Neutrophil (primary cell): ENCODE results near the gene MDK.

Source experiments
- H3K27ac ChIP-seq: fragments of 200-600 bp; sonication (generic); 2 replicates; pipeline ENCODE4 v1.5.1; 2016; ENCODE audit warnings: mild to moderate bottlenecking, moderate library complexity
- H3K27me3 ChIP-seq: fragments of 200-600 bp; sonication (generic); 2 replicates; pipeline ENCODE4 v1.6.0; 2016; ENCODE audit warnings: mild to moderate bottlenecking
- H3K36me3 ChIP-seq: fragments of 200-600 bp; sonication (generic); 2 replicates; pipeline ENCODE4 v1.5.1; 2017
- H3K4me1 ChIP-seq, 2 experiments: fragments of 200-600 bp in 1 of 2; sonication (generic) in 1 of 2; 1 replicate in 1 of 2; 2 replicates in 1 of 2; pipeline versions ENCODE4 v1.5.1 to v1.6.1; 2013 to 2016; ENCODE audit warnings: low read depth in 1 of 2, low read length in 1 of 2, mild to moderate bottlenecking in 1 of 2, moderate library complexity in 1 of 2; ENCODE audit not compliant: control insufficient read depth in 1 of 2, insufficient read depth in 1 of 2
- H3K4me3 ChIP-seq, 2 experiments: fragments of 200-600 bp in 1 of 2; sonication (generic) in 1 of 2; 1 replicate in 1 of 2; 2 replicates in 1 of 2; pipeline ENCODE4 v1.5.1; 2013 to 2016; ENCODE audit warnings: low read depth in 1 of 2, low read length in 1 of 2, mild to moderate bottlenecking in 1 of 2, moderate library complexity in 1 of 2
- H3K9me3 ChIP-seq: fragments of 200-600 bp; sonication (generic); 2 replicates; pipeline ENCODE4 v1.5.1; 2016
- CTCF ChIP-seq: fragments of 200-600 bp; sonication (generic); IDR thresholded peaks from 2 replicates; pipeline ENCODE4 v1.5.1; 2016; ENCODE audit warnings: antibody characterized with exemption

The MDK gene

GRCh38 chr11:46390331-46391171 lies 9.1 kb downstream of the MDK start:
- Histone ChIP-seq H3K9me3 (no peaks in the 10 kb centered on the region), H3K4me1 (peaks cover 24 to 50% of the 10 kb centered on the region in 2 experiments), H3K27ac (no peak overlapping the region), H3K4me3 (peak overlapping the region in 1 of 2 experiments; percentile 58), H3K27me3 (peaks cover 92% of the 10 kb centered on the region), H3K36me3 (peaks cover under 1% of the 10 kb centered on the region)
- TF ChIP-seq CTCF = no peak

GRCh38 chr11:46391186-46391577 lies 9.7 kb downstream of the MDK start:
- H3K9me3 ChIP-seq = no peaks in the 10 kb centered on the region
- H3K27me3 ChIP-seq = peaks cover 86% of the 10 kb centered on the region
- peaks cover 7% of the 10 kb centered on the region for H3K36me3 ChIP-seq
- peak overlapping the region; percentile 30 to 31 for H3K4me3 ChIP-seq
- H3K4me1 ChIP-seq = peaks cover 24 to 50% of the 10 kb centered on the region in 2 experiments
- no peak overlapping the region for H3K27ac ChIP-seq
- TF ChIP-seq CTCF = no peak

GRCh38 chr11:46391578-46392420 lies 10.3 kb downstream of the MDK start, which contains the start of gene CHRM4:
TSS of gene CHRM4 (minus strand) at chr11:46391776. CDS start at chr11:46386557, 5,219 bp downstream.
- peak within 1 kb of the TSS; percentile 31 to 53 for H3K4me3 ChIP-seq

GRCh38 chr11:46392421-46393230 lies 11.2 kb downstream of the MDK start:
- peaks cover 24 to 49% of the 10 kb centered on the region in 2 experiments for H3K4me1 ChIP-seq
- peaks cover 71% of the 10 kb centered on the region for H3K27me3 ChIP-seq
- peak overlapping the region; percentile 17 to 53 for H3K4me3 ChIP-seq

More at GRCh38 chr11:46391578-46392420, 10.3 kb downstream of the MDK start, which contains the start of gene CHRM4:
- H3K9me3 ChIP-seq = no peaks in the 10 kb centered on the region
- TF ChIP-seq CTCF = no peak
- no peak within 1 kb of the TSS for H3K27ac ChIP-seq
- H3K4me1 ChIP-seq = peaks cover 24 to 50% of the 10 kb centered on the region in 2 experiments
- peaks cover 13% of the 10 kb centered on the region for H3K36me3 ChIP-seq
- H3K27me3 ChIP-seq = peaks cover 80% of the 10 kb centered on the region

More at GRCh38 chr11:46392421-46393230, 11.2 kb downstream of the MDK start:
- no peak overlapping the region for H3K27ac ChIP-seq
- no peak for TF ChIP-seq CTCF
- H3K9me3 ChIP-seq = no peaks in the 10 kb centered on the region
- peaks cover 22% of the 10 kb centered on the region for H3K36me3 ChIP-seq
